ENCODE data around the gene ACER1. TPM values are rescaled to one million over a fixed set of nuclear protein-coding genes. Genes with fewer than 3 reads are reported as not detected.

ACER1 gene
- total and polyA plus RNA-seq, 5 donors from 2014 or later = 0.54 to 3.4 (median 0.98) TPM

- no peaks in the 10 kb centered on the region for H3K9me3 ChIP-seq (ENCODE audit: control insufficient read depth in 2 of 2, low read length in 2 of 2)
- no peaks in the 10 kb centered on the region for H3K27me3 ChIP-seq (ENCODE audit: control insufficient read depth, insufficient read depth, low read length)
- H3K4me1 ChIP-seq (ENCODE audit: control insufficient read depth, insufficient read depth, low read length, poor library complexity, severe bottlenecking) = peaks cover 10% of the 10 kb centered on the region
- H3K9me3 Mint-ChIP-seq = no peaks in the 10 kb centered on the region
- H3K4me3 Mint-ChIP-seq = peak within 1 kb of the TSS in 1 of 4 donors; percentile 54
- H3K4me3 ChIP-seq (ENCODE audit: low read depth, low read length) = no peak within 1 kb of the TSS
- ATAC-seq (ENCODE audit: low read depth in 2 of 2) (no peak), DNase-seq (no peak)
- peaks cover 7% of the 10 kb centered on the region for H3K36me3 Mint-ChIP-seq
- no peak within 1 kb of the TSS for H3K27ac Mint-ChIP-seq
- no peaks in the 10 kb centered on the region for H3K27me3 Mint-ChIP-seq
- H3K4me1 Mint-ChIP-seq = peaks cover 4 to 18% (median 9%) of the 10 kb centered on the region in 4 donors
- H3K27ac ChIP-seq (ENCODE audit: insufficient read depth, low read length, poor library complexity, severe bottlenecking) = peak within 1 kb of the TSS; percentile 33
- peaks cover 16% of the 10 kb centered on the region for H3K36me3 ChIP-seq (ENCODE audit: control insufficient read depth, insufficient read depth, low read length)
These were observed 42.1 kb upstream of the ACER1 start, which contains the start of gene PSPN for GRCh38 chr19:6375411-6376010. TSS of gene PSPN (minus strand) at chr19:6375933. CDS start at chr19:6375849, 84 bp downstream.

GRCh38 chr19:6374711-6375410 is 41.4 kb upstream of the ACER1 start:
- Histone ChIP-seq H3K27ac (ENCODE audit: insufficient read depth, low read length, poor library complexity, severe bottlenecking) (no peak overlapping the region), H3K27me3 (ENCODE audit: control insufficient read depth, insufficient read depth, low read length) (no peaks in the 10 kb centered on the region), H3K4me1 (ENCODE audit: control insufficient read depth, insufficient read depth, low read length, poor library complexity, severe bottlenecking) (peaks cover 10% of the 10 kb centered on the region), H3K9me3 (ENCODE audit: control insufficient read depth in 2 of 2, low read length in 2 of 2) (no peaks in the 10 kb centered on the region), H3K4me3 (ENCODE audit: low read depth, low read length) (no peak overlapping the region), H3K36me3 (ENCODE audit: control insufficient read depth, insufficient read depth, low read length) (peaks cover 9% of the 10 kb centered on the region)
- Mint-ChIP-seq H3K4me3 (no peak overlapping the region), H3K27me3 (no peaks in the 10 kb centered on the region), H3K27ac (no peak overlapping the region), H3K9me3 (no peaks in the 10 kb centered on the region), H3K4me1 (peaks cover 5 to 19% (median 11%) of the 10 kb centered on the region in 4 donors), H3K36me3 (peaks cover 4% of the 10 kb centered on the region)
- DNase-seq (no peak), ATAC-seq (ENCODE audit: low read depth in 2 of 2) (no peak)

GRCh38 chr19:6374161-6374709 is 40.8 kb upstream of the ACER1 start:
- no peak overlapping the region for H3K27ac Mint-ChIP-seq
- Histone ChIP-seq H3K36me3 (ENCODE audit: control insufficient read depth, insufficient read depth, low read length) (peaks cover 4% of the 10 kb centered on the region), H3K27ac (ENCODE audit: insufficient read depth, low read length, poor library complexity, severe bottlenecking) (peak overlapping the region; percentile 97), H3K27me3 (ENCODE audit: control insufficient read depth, insufficient read depth, low read length) (no peaks in the 10 kb centered on the region), H3K4me1 (ENCODE audit: control insufficient read depth, insufficient read depth, low read length, poor library complexity, severe bottlenecking) (peaks cover 10% of the 10 kb centered on the region), H3K4me3 (ENCODE audit: low read depth, low read length) (no peak overlapping the region), H3K9me3 (ENCODE audit: control insufficient read depth in 2 of 2, low read length in 2 of 2) (no peaks in the 10 kb centered on the region)
- no peak for DNase-seq
- H3K9me3 Mint-ChIP-seq = no peaks in the 10 kb centered on the region
- no peaks in the 10 kb centered on the region for H3K27me3 Mint-ChIP-seq
- no peak for ATAC-seq (ENCODE audit: low read depth in 2 of 2)
- peaks cover 7% of the 10 kb centered on the region for H3K36me3 Mint-ChIP-seq
- H3K4me1 Mint-ChIP-seq = peaks cover 5 to 25% (median 12%) of the 10 kb centered on the region in 4 donors
- peak overlapping the region in 1 of 4 donors; percentile 96 for H3K4me3 Mint-ChIP-seq

- H3K27me3 Mint-ChIP-seq = no peaks in the 10 kb centered on the region
- H3K4me3 Mint-ChIP-seq = peak overlapping the region; percentile 90 to 96 (median 94)
- peaks cover 10% of the 10 kb centered on the region for H3K36me3 Mint-ChIP-seq
- peak overlapping the region; percentile 69 to 93 (median 89) for H3K27ac Mint-ChIP-seq
- Histone ChIP-seq H3K9me3 (ENCODE audit: control insufficient read depth in 2 of 2, low read length in 2 of 2) (no peaks in the 10 kb centered on the region), H3K4me3 (ENCODE audit: low read depth, low read length) (no peak overlapping the region), H3K27me3 (ENCODE audit: control insufficient read depth, insufficient read depth, low read length) (no peaks in the 10 kb centered on the region), H3K27ac (ENCODE audit: insufficient read depth, low read length, poor library complexity, severe bottlenecking) (peak overlapping the region; percentile 97), H3K4me1 (ENCODE audit: control insufficient read depth, insufficient read depth, low read length, poor library complexity, severe bottlenecking) (peaks cover 10% of the 10 kb centered on the region), H3K36me3 (ENCODE audit: control insufficient read depth, insufficient read depth, low read length) (peaks cover 2% of the 10 kb centered on the region)
- ATAC-seq (ENCODE audit: low read depth in 2 of 2) (no peak), DNase-seq (peak in 1 of 3 donors; percentile 10)
- H3K4me1 Mint-ChIP-seq = peaks cover 5 to 25% (median 12%) of the 10 kb centered on the region in 4 donors
- H3K9me3 Mint-ChIP-seq = no peaks in the 10 kb centered on the region
These were observed 40.3 kb upstream of the ACER1 start for GRCh38 chr19:6373813-6374108.

- Mint-ChIP-seq H3K4me1 (peaks cover 5 to 25% (median 12%) of the 10 kb centered on the region in 4 donors), H3K36me3 (peaks cover 11% of the 10 kb centered on the region), H3K9me3 (no peaks in the 10 kb centered on the region), H3K27me3 (no peaks in the 10 kb centered on the region), H3K4me3 (peak overlapping the region; percentile 90 to 96 (median 94)), H3K27ac (peak overlapping the region; percentile 89 to 94 (median 93))
- peak; percentile 66 to 67 for ATAC-seq (ENCODE audit: low read depth in 2 of 2)
- Histone ChIP-seq H3K27ac (ENCODE audit: insufficient read depth, low read length, poor library complexity, severe bottlenecking) (peak overlapping the region; percentile 97), H3K4me1 (ENCODE audit: control insufficient read depth, insufficient read depth, low read length, poor library complexity, severe bottlenecking) (peaks cover 10% of the 10 kb centered on the region), H3K27me3 (ENCODE audit: control insufficient read depth, insufficient read depth, low read length) (no peaks in the 10 kb centered on the region), H3K9me3 (ENCODE audit: control insufficient read depth in 2 of 2, low read length in 2 of 2) (no peaks in the 10 kb centered on the region), H3K4me3 (ENCODE audit: low read depth, low read length) (no peak overlapping the region), H3K36me3 (ENCODE audit: control insufficient read depth, insufficient read depth, low read length) (peaks cover 7% of the 10 kb centered on the region)
- peak; percentile 96 to 98 (median 96) for DNase-seq
These were observed 39.8 kb upstream of the ACER1 start for GRCh38 chr19:6373096-6373812.

GRCh38 chr19:6372594-6373095 is 39.2 kb upstream of the ACER1 start, which contains the start of gene ALKBH7:
TSS of gene ALKBH7 (plus strand) at chr19:6372794. CDS start at chr19:6372821, 27 bp downstream.
- Mint-ChIP-seq H3K27me3 (no peaks in the 10 kb centered on the region), H3K4me1 (peaks cover 5 to 25% (median 12%) of the 10 kb centered on the region in 4 donors), H3K4me3 (peak within 1 kb of the TSS; percentile 90 to 96 (median 94)), H3K27ac (peak within 1 kb of the TSS; percentile 89 to 94 (median 93)), H3K9me3 (no peaks in the 10 kb centered on the region), H3K36me3 (peaks cover 11% of the 10 kb centered on the region)
- H3K27me3 ChIP-seq (ENCODE audit: control insufficient read depth, insufficient read depth, low read length) = no peaks in the 10 kb centered on the region
- DNase-seq (peak; percentile 95 to 99 (median 98)), ATAC-seq (ENCODE audit: low read depth in 2 of 2) (peak; percentile 81 to 83)
- peak within 1 kb of the TSS; percentile 83 for H3K4me3 ChIP-seq (ENCODE audit: low read depth, low read length)
- H3K9me3 ChIP-seq (ENCODE audit: control insufficient read depth in 2 of 2, low read length in 2 of 2) = no peaks in the 10 kb centered on the region
- H3K27ac ChIP-seq (ENCODE audit: insufficient read depth, low read length, poor library complexity, severe bottlenecking) = peak within 1 kb of the TSS; percentile 97
- H3K4me1 ChIP-seq (ENCODE audit: control insufficient read depth, insufficient read depth, low read length, poor library complexity, severe bottlenecking) = peaks cover 10% of the 10 kb centered on the region
- peaks cover 13% of the 10 kb centered on the region for H3K36me3 ChIP-seq (ENCODE audit: control insufficient read depth, insufficient read depth, low read length)

GRCh38 chr19:6364353-6364752 is 30.9 kb upstream of the ACER1 start:
- Histone ChIP-seq H3K4me3 (ENCODE audit: low read depth, low read length) (no peak overlapping the region), H3K9me3 (ENCODE audit: control insufficient read depth in 2 of 2, low read length in 2 of 2) (no peaks in the 10 kb centered on the region), H3K27me3 (ENCODE audit: control insufficient read depth, insufficient read depth, low read length) (no peaks in the 10 kb centered on the region), H3K36me3 (ENCODE audit: control insufficient read depth, insufficient read depth, low read length) (peaks cover 38% of the 10 kb centered on the region), H3K27ac (ENCODE audit: insufficient read depth, low read length, poor library complexity, severe bottlenecking) (no peak overlapping the region), H3K4me1 (ENCODE audit: control insufficient read depth, insufficient read depth, low read length, poor library complexity, severe bottlenecking) (peaks cover 17% of the 10 kb centered on the region)
- Mint-ChIP-seq H3K27me3 (no peaks in the 10 kb centered on the region), H3K9me3 (no peaks in the 10 kb centered on the region), H3K27ac (no peak overlapping the region), H3K4me1 (peaks cover 0 to 27% (median 14%) of the 10 kb centered on the region in 4 donors), H3K36me3 (peaks cover 13% of the 10 kb centered on the region), H3K4me3 (peak overlapping the region in 3 of 4 donors; percentile 24 to 55 (median 51))
- ATAC-seq (ENCODE audit: low read depth in 2 of 2) (no peak), DNase-seq (no peak)
